H1 (cell line): ENCODE data around the gene POGZ. TPM values are rescaled to one million over a fixed set of nuclear protein-coding genes. Genes with fewer than 3 reads are reported as not detected.

ENCODE experiments used
- CTCF ChIA-PET: fragments of 300-600 bp; sonication (Branson Sonifier 250); formaldehyde crosslinking; loops from one replicate; lab custom pipeline; 2021; ENCODE audit not compliant: partially characterized antibody; lab: Charles Lee
- POLR2A ChIA-PET: fragments of 300-600 bp; sonication (Branson Sonifier 250); formaldehyde crosslinking; loops from one replicate; lab custom pipeline; 2021; ENCODE audit warnings: inconsistent platforms; ENCODE audit not compliant: partially characterized antibody; lab: Charles Lee
- DNase-seq, 2 experiments: peaks; one replicate each; pipeline versions ENCODE4 v3.0.0 to v3.0.0-alpha.2; 2010 to 2022; ENCODE audit warnings: low spot score in 2 of 2, low read depth in 1 of 2, mixed read lengths in 1 of 2
- FAIRE-seq: peaks from 2 replicates; lab custom pipeline; 2011; peaks lifted over from hg19 to GRCh38; lab: Jason Lieb, UNC
- H2AFZ ChIP-seq: 2 replicates; pipeline ENCODE4 v1.8.1; 2012; ENCODE audit warnings: low read length, inconsistent platforms
- H2AK5ac ChIP-seq: 2 replicates; pipeline ENCODE4 v1.6.1; 2013; ENCODE audit warnings: low read depth, low read length
- H2BK120ac ChIP-seq: replicated peaks from 2 replicates; pipeline ENCODE3; 2013; ENCODE audit warnings: low read depth, low read length, inconsistent platforms
- H2BK12ac ChIP-seq: 2 replicates; pipeline ENCODE4 v1.6.1; 2013; ENCODE audit warnings: low read depth, low read length
- H2BK15ac ChIP-seq: 2 replicates; pipeline ENCODE4 v1.6.1; 2013; ENCODE audit warnings: low read length
- H2BK20ac ChIP-seq: 2 replicates; pipeline ENCODE4 v1.6.1; 2013; ENCODE audit warnings: low read length
- H2BK5ac ChIP-seq: 2 replicates; pipeline ENCODE4 v1.6.1; 2013; ENCODE audit warnings: low read depth, low read length
- H3K14ac ChIP-seq: 2 replicates; pipeline ENCODE4 v1.6.1; 2013; ENCODE audit warnings: inconsistent platforms; ENCODE audit not compliant: insufficient read length
- H3K18ac ChIP-seq: 2 replicates; pipeline ENCODE4 v1.6.1; 2013; ENCODE audit warnings: low read length; ENCODE audit errors: extremely low read depth
- H3K23ac ChIP-seq: 2 replicates; pipeline ENCODE4 v1.6.1; 2013; ENCODE audit warnings: inconsistent platforms; ENCODE audit not compliant: insufficient read length
- H3K23me2 ChIP-seq: 2 replicates; pipeline ENCODE4 v1.6.1; 2013; ENCODE audit warnings: low read depth, low read length
- H3K27ac ChIP-seq: 2 replicates; pipeline ENCODE4 v1.6.1; 2011; ENCODE audit warnings: low read depth, low read length, inconsistent platforms
- H3K27me3 ChIP-seq, 4 experiments: replicated peaks in 1 of 4; 1 replicate in 1 of 4; 2 replicates in 3 of 4; pipeline versions ENCODE4 v1.6.1 to v1.8.1; 2011 to 2013; ENCODE audit warnings: low read length in 3 of 4, mild to moderate bottlenecking in 3 of 4, inconsistent platforms in 2 of 4, mixed read lengths in 2 of 4, moderate library complexity in 1 of 4; ENCODE audit not compliant: control insufficient read depth in 3 of 4, insufficient read depth in 3 of 4; ENCODE audit errors: extremely low read depth in 1 of 4
- H3K36me3 ChIP-seq, 4 experiments: 2 replicates each; pipeline versions ENCODE4 v1.6.1 to v1.8.1; 2011 to 2013; ENCODE audit warnings: mild to moderate bottlenecking in 4 of 4, low read length in 3 of 4, moderate library complexity in 2 of 4, control low read depth in 1 of 4, inconsistent platforms in 1 of 4; ENCODE audit not compliant: insufficient read depth in 4 of 4, control insufficient read depth in 2 of 4
- H3K4ac ChIP-seq: replicated peaks from 2 replicates; pipeline ENCODE3; 2013; ENCODE audit warnings: low read length, low read depth, mixed read lengths, inconsistent platforms; ENCODE audit not compliant: insufficient read length
- H3K4me1 ChIP-seq, 4 experiments: replicated peaks in 1 of 4; 1 replicate in 1 of 4; 2 replicates in 3 of 4; pipeline versions ENCODE4 v1.6.1 to v1.8.1; 2011 to 2013; ENCODE audit warnings: low read length in 3 of 4, inconsistent platforms in 2 of 4, mixed read lengths in 1 of 4; ENCODE audit not compliant: insufficient read depth in 4 of 4, control insufficient read depth in 3 of 4
- H3K4me2 ChIP-seq, 2 experiments: 2 replicates each; pipeline versions ENCODE4 v1.6.1 to v1.8.1; 2011 to 2013; ENCODE audit warnings: low read depth in 2 of 2, low read length in 2 of 2, control low read depth in 1 of 2, inconsistent platforms in 1 of 2, mild to moderate bottlenecking in 1 of 2; ENCODE audit not compliant: insufficient read depth in 1 of 2
- H3K4me3 ChIP-seq, 4 experiments: fragments of 200-600, 300-600 bp in 1 of 4; sonication (generic), shearing (Covaris generic), sonication (Bioruptor Twin) in 1 of 4; 2 replicates each; pipeline versions ENCODE4 v1.5.1 to v1.8.1; 2011 to 2016; ENCODE audit warnings: low read length in 4 of 4, low read depth in 3 of 4, control low read depth in 2 of 4, inconsistent platforms in 2 of 4, mild to moderate bottlenecking in 2 of 4, mixed read lengths in 1 of 4, moderate library complexity in 1 of 4; ENCODE audit not compliant: insufficient read depth in 2 of 4; ENCODE audit errors: extremely low read depth in 1 of 4
- H3K56ac ChIP-seq: replicated peaks from 2 replicates; pipeline ENCODE3; 2013; ENCODE audit warnings: low read depth, mild to moderate bottlenecking, mixed read lengths, low read length, inconsistent platforms; ENCODE audit not compliant: insufficient read length
- H3K79me1 ChIP-seq: 2 replicates; pipeline ENCODE4 v1.6.1; 2013; ENCODE audit warnings: low read depth, low read length, control low read depth
- H3K79me2 ChIP-seq, 2 experiments: 2 replicates each; pipeline versions ENCODE4 v1.6.1 to v1.8.1; 2012 to 2013; ENCODE audit warnings: low read length in 2 of 2, mild to moderate bottlenecking in 2 of 2, inconsistent platforms in 1 of 2; ENCODE audit not compliant: insufficient read depth in 2 of 2, control insufficient read depth in 1 of 2
- H3K9ac ChIP-seq, 4 experiments: replicated peaks in 1 of 4; 1 replicate in 1 of 4; 2 replicates in 3 of 4; pipeline versions ENCODE4 v1.6.1 to v1.8.1; 2011 to 2013; ENCODE audit warnings: low read depth in 3 of 4, low read length in 3 of 4, control low read depth in 2 of 4, mild to moderate bottlenecking in 2 of 4, moderate library complexity in 2 of 4, inconsistent platforms in 1 of 4; ENCODE audit errors: extremely low read depth in 1 of 4
- H3K9me3 ChIP-seq, 2 experiments: 2 replicates each; pipeline versions ENCODE4 v1.6.1 to v1.8.1; 2012 to 2013; ENCODE audit warnings: mild to moderate bottlenecking in 2 of 2, moderate library complexity in 2 of 2, control low read depth in 1 of 2, inconsistent platforms in 1 of 2, low read depth in 1 of 2, low read length in 1 of 2, mixed read lengths in 1 of 2; ENCODE audit not compliant: insufficient read depth in 2 of 2
- H4K20me1 ChIP-seq, 2 experiments: replicated peaks in 1 of 2; 2 replicates each; pipeline versions ENCODE3 to v1.8.1; 2011 to 2013; ENCODE audit warnings: inconsistent platforms in 2 of 2, low read length in 2 of 2, mild to moderate bottlenecking in 1 of 2; ENCODE audit not compliant: insufficient read depth in 2 of 2, control insufficient read depth in 1 of 2
- H4K5ac ChIP-seq: 2 replicates; pipeline ENCODE4 v1.6.1; 2013; ENCODE audit warnings: low read length, low read depth, mixed read lengths, inconsistent platforms; ENCODE audit not compliant: insufficient read length
- H4K8ac ChIP-seq: 2 replicates; pipeline ENCODE4 v1.8.0; 2013; ENCODE audit warnings: mild to moderate bottlenecking, moderate library complexity, low read length, inconsistent platforms; ENCODE audit not compliant: insufficient read depth; ENCODE audit errors: extremely low read depth
- H4K91ac ChIP-seq: replicated peaks from 2 replicates; pipeline ENCODE3; 2013; ENCODE audit warnings: low read length, mixed read lengths, inconsistent platforms; ENCODE audit not compliant: insufficient read length
- BCL11A ChIP-seq, 2 experiments: IDR thresholded peaks; one replicate each; pipeline ENCODE4 v1.6.1; 2011; ENCODE audit warnings: low read depth in 2 of 2, low read length in 2 of 2, mild to moderate bottlenecking in 2 of 2
- POLR2A ChIP-seq, 2 experiments: IDR thresholded peaks; 1 replicate in 1 of 2; 2 replicates in 1 of 2; pipeline ENCODE4 v1.6.1; 2011; ENCODE audit warnings: low read depth in 2 of 2, low read length in 2 of 2, mild to moderate bottlenecking in 2 of 2; ENCODE audit errors: control extremely low read depth in 1 of 2
- RAD21 ChIP-seq, 2 experiments: IDR thresholded peaks in 1 of 2; conservative IDR thresholded peaks in 1 of 2; 2 replicates each; pipeline ENCODE4 v1.6.1; 2011; ENCODE audit warnings: low read depth in 2 of 2, low read length in 2 of 2, improper control_type of control experiment in 1 of 2, inconsistent platforms in 1 of 2, mild to moderate bottlenecking in 1 of 2, moderate library complexity in 1 of 2
- RBBP5 ChIP-seq: IDR thresholded peaks from 2 replicates; pipeline ENCODE4 v1.7.1; 2012; ENCODE audit warnings: low read depth, mild to moderate bottlenecking, inconsistent platforms, low read length, moderate library complexity, borderline replicate concordance
- SIRT6 ChIP-seq: IDR thresholded peaks from one replicate; pipeline ENCODE4 v1.7.1; 2012; ENCODE audit warnings: low read length, inconsistent platforms
- YY1 ChIP-seq: IDR thresholded peaks from 2 replicates; pipeline ENCODE4 v1.6.1; 2011; ENCODE audit warnings: low read depth, mild to moderate bottlenecking, low read length
- WGBS, 2 experiments: shearing (Covaris generic) in 1 of 2; methylation state at CpG; one replicate each; pipeline versions ENCODE4 v1.1.6 to v1.1.7; 2013 to 2015; ENCODE audit warnings: low lambda C conversion rate in 2 of 2, mixed read lengths in 2 of 2, inconsistent platforms in 1 of 2, low coverage in 1 of 2, missing lambda C conversion rate in 1 of 2; ENCODE audit not compliant: insufficient replicate concordance in 2 of 2, insufficient coverage in 1 of 2, insufficient read length in 1 of 2; ENCODE audit errors: extremely low coverage in 1 of 2, missing lambda C conversion rate in 1 of 2; 5-methylcytosine and 5-hydroxymethylcytosine counted together
- polyA plus RNA-seq, 7 experiments: library from polyadenylated mRNA; depleted of rRNA in 3 of 7; stranded (reverse) in 5 of 7; unstranded in 2 of 7; fragments of >200 nt in 5 of 7; fragments of 200-250 nt in 2 of 7; gene quantifications; 1 replicate in 5 of 7; 2 replicates in 1 of 7; 4 replicates in 1 of 7; pipeline versions ENCODE4 v1.2.1 to v1.2.3, GENCODE V29; 2011 to 2013; ENCODE audit warnings: missing spikeins in 2 of 7, mixed read lengths in 2 of 7
- total RNA-seq: library from RNA; stranded (reverse); fragmentation: NEBNext Ultra II Directional; extraction: Animal tissue kit (Norgen Biotek cat#: 25700); gene quantifications from 2 replicates; pipeline ENCODE4 v1.2.1, GENCODE V29; 2021
- TF ChIP-seq, protein P1 (sequence below): IDR thresholded peaks from 2 replicates; pipeline ENCODE4 v1.6.1; 2012; ENCODE audit warnings: low read length, inconsistent platforms

The POGZ gene
- total and polyA plus RNA-seq, 2 of the 8 experiments (the other 6 are each of a cell fraction or from before 2014, with no cell fraction given) = 66.4 to 105 TPM

DNA sequence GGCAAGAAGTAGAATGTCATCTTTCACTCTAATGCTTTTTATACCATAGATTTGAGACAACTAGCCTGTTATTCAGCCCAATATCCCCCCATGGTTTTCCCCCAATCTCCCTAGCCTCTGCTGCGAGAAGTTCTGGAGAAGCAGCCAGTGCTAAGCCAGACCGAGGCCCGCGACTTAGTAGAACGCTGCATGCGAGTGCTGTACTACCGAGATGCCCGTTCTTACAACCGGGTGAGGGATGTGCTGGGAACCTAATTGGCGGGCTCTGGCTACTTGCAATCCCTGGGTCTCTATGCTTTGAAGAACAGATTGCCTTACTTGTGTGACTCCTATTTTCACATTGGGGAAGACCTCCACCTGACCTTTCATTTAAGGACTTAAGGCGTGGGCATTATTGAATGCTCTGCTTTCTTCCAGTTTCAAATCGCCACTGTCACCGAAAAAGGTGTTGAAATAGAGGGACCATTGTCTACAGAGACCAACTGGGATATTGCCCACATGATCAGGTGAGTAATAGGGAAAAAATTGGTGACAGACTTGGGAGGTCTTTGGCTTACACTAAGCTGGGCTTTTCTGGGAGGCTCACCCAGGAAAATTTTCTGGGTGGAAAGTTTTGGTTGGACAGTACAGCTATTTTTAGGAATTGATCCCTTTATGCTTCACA lies 58.0 kb downstream of the POGZ start:
- no peak overlapping the region for H4K91ac ChIP-seq
- no peak overlapping the region for H2BK120ac ChIP-seq
- H3K79me1 ChIP-seq = peaks cover 11% of the 10 kb centered on the region
- H2AFZ ChIP-seq = no peak overlapping the region
- no peaks in the 10 kb centered on the region for H3K27me3 ChIP-seq
- H3K4me2 ChIP-seq = peak overlapping the region in 1 of 2 experiments; percentile 82; a peak in 1 of 4 replicates
- WGBS, 2 experiments = 93% methylated on average over 13 of the region's 13 CpGs; no CpG with 5 or more reads in 1 of the 2 experiments
- H3K14ac ChIP-seq = no peak overlapping the region
- ChIA-PET CTCF (interaction anchor here (0.9 to 2.0 kb wide), 3 partner anchors 46 to 109 kb away, joined by 3 to 6 read pairs (median 5); no protein-coding TSS in a partner anchor), POLR2A (interaction anchor here (1.1 to 5.1 kb wide), 15 partner anchors 12 to 139 kb away, joined by 3 to 42 read pairs (median 7); partner anchors contain the start of genes PI4KB, RFX5 and TUFT1)
- no peak overlapping the region for H4K8ac ChIP-seq
- H3K27ac ChIP-seq = no peak overlapping the region
- H2BK20ac ChIP-seq = no peak overlapping the region
- no peaks in the 10 kb centered on the region for H3K9me3 ChIP-seq
- peaks cover 23 to 49% (median 37%) of the 10 kb centered on the region in 4 experiments for H3K36me3 ChIP-seq
- H3K9ac ChIP-seq = no peak overlapping the region
- peaks cover 9 to 15% of the 10 kb centered on the region in 2 experiments; a peak in 3 of 4 replicates for H3K79me2 ChIP-seq
- H4K20me1 ChIP-seq = peaks cover 7 to 21% of the 10 kb centered on the region in 2 experiments
- no peak overlapping the region for H2AK5ac ChIP-seq
- H2BK15ac ChIP-seq = no peak overlapping the region
- H3K4me3 ChIP-seq = 0 out of 8 replicates have a peak overlapping the region, but pooled peaks of 1 of the 4 experiments have one; percentile 99
- TF ChIP-seq POLR2A (IDR thresholded peaks at IDR 0.05; ENCODE audit: control extremely low read depth in 1 of 2, low read depth in 2 of 2, low read length in 2 of 2) (peak in 1 of 2 experiments; percentile 17; a peak in 1 of 3 replicates), RBBP5 (no peak), BCL11A (IDR thresholded peaks at IDR 0.05; ENCODE audit: low read depth in 2 of 2, low read length in 2 of 2) (no peak), SIRT6 (no peak), YY1 (no peak), RAD21 (IDR thresholded peaks at IDR 0.05 in 1 of 2, conservative IDR thresholded peaks at IDR 0.05 in 1 of 2; ENCODE audit: low read depth in 2 of 2, low read length in 2 of 2) (no peak)
- TF ChIP-seq, protein P1, sequence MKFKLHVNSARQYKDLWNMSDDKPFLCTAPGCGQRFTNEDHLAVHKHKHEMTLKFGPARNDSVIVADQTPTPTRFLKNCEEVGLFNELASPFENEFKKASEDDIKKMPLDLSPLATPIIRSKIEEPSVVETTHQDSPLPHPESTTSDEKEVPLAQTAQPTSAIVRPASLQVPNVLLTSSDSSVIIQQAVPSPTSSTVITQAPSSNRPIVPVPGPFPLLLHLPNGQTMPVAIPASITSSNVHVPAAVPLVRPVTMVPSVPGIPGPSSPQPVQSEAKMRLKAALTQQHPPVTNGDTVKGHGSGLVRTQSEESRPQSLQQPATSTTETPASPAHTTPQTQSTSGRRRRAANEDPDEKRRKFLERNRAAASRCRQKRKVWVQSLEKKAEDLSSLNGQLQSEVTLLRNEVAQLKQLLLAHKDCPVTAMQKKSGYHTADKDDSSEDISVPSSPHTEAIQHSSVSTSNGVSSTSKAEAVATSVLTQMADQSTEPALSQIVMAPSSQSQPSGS = no peak
- no peak overlapping the region for H4K5ac ChIP-seq
- H3K4ac ChIP-seq = no peak overlapping the region
- H3K4me1 ChIP-seq = peaks cover 0 to 4% (median under 1%) of the 10 kb centered on the region in 4 experiments; a peak in 3 of 7 replicates
- H2BK5ac ChIP-seq = no peak overlapping the region
- DNase-seq (no peak), FAIRE-seq (no peak)
- no peak overlapping the region for H3K56ac ChIP-seq
- 0 out of 2 replicates have a peak, but pooled peaks cover 3% of the 10 kb centered on the region for H3K23me2 ChIP-seq
- H2BK12ac ChIP-seq = no peak overlapping the region
- H3K23ac ChIP-seq = no peak overlapping the region
- no peak overlapping the region for H3K18ac ChIP-seq
